ENCODE data around the gene ALOX15.

DNA sequence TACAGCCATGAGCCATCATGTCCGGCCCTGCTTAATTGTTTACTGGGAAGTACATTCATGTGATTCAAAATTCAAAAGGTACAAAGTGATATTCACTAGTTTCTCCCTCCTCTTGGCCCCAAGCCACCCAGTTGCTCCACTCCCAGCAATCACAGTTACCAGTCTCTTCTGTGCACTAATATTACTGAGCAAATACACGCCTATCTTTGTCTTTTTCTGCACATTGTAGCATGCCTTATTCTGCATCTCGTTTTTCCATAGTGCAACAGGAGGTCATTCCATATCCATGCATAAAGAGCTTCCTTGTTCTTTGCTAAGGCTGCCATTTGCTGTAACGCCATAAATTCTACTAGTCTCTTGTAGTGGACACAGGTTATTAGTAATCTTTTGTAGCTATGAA lies 2.2 kb upstream of the ALOX15 start:
- TF ChIP-seq POLR2A (IDR thresholded peaks at IDR 0.05) = no peak
- TF ChIP-seq CTCF (IDR thresholded peaks at IDR 0.05) = no peak
